GM12892 (cell line): Measurements from ENCODE around the gene PECR.

Experiments used
- POLR2AphosphoS5 ChIP-seq: IDR thresholded peaks from 2 replicates; pipeline ENCODE4 v1.6.1; 2011; ENCODE audit warnings: low read depth, low read length, control low read depth
- TAF1 ChIP-seq: IDR thresholded peaks from 2 replicates; pipeline ENCODE4 v1.6.1; 2011; ENCODE audit warnings: low read depth, mild to moderate bottlenecking, control low read depth, low read length, borderline replicate concordance

GRCh38 chr2:216117561-216118340 lies 36.1 kb upstream of the PECR start:
- TF ChIP-seq TAF1 (no peak), POLR2AphosphoS5 (no peak; the same call in 1 of the 2 replicates)
